Stimulated activated CD8-positive, alpha-beta memory T cell treated with anti-CD3 and anti-CD28 coated beads, Interleukin-4, amount 100 ng/mL, for 48 hours (primary cell): ENCODE results near the gene SPATA13.

ENCODE experiments used
- DNase-seq: peaks from one replicate; pipeline ENCODE4 v3.0.0-alpha.2; 2020

SPATA13 gene

DNA sequence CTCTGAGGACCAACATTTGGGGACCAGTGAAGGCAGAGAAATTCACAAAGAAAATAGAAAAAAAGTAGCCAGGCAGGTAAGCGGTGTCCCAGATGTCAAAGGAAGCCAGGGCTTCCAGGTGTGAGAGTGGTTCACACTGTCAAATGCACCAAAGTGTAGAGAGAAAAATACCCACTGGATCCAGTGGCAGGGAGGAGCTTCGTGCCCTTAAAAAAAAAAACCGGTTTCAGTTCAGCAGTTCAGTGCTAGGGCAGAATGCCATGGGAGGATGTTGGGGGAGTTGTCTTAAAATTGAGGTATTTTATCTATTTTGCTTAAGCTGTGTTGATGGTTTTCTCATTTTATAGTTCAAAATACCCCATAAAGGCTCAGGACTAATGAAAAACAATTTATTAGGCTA, 101.0 kb downstream of the SPATA13 start:
- no peak for DNase-seq

DNA sequence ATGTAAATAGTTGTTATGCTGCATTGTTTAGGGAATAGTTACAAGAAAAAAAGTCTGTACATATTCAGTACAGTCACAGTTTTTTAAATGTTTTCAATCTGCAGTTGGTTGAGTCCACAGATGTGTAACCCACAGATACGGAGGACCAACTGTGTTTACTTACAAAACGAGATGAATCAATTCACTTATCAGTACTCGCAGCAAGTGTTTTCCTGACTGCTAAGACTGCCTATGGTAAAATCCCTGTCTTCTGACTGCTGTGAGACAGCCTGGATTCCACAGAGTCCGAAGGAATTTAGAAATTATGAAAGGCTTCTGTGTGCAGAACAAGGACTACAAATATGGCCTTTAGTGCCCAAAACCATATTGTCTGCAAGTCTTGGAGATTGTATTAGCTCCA, 103.1 kb downstream of the SPATA13 start:
- no peak for DNase-seq

DNA sequence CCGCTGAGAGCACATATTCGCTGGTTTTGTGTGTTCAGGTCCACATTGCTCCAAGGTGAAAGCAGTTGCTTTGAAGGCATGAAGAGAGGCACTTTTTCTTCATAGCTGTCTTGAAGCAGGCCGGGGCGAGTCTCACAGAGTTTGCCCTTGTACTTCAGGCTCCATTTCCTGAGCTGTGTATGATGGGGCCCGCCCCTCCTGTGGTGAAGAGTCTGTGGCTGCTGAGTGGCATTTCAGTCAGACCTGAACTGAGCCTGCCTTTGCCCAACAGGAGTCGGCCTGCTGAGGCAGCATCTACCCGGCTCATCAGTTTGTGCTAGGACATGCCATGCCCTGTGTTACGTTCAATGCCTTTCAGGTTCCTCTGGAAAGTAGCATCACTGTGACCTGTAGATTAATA, 104.5 kb downstream of the SPATA13 start:
- DNase-seq: peak; percentile 84

DNA sequence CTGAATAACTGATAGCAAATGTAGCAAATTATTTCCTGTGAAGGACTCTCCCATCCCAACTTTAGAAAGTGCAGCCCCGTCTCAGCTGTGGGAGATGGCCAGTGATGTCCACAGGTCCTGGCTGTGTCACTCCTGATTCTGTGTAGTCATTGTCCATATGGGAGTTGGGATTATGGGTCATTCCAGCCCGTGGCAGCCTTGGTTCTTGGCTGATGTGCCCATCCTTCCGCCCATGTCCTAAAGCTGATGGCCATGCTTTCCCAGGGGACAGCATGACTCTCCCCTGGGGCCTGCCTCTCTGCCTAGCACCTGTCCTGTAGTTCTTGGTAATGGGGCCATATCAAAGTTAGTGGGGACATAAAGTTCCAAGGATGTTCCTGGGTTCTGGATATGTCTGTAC, 104.9 kb downstream of the SPATA13 start:
- no peak for DNase-seq

DNA sequence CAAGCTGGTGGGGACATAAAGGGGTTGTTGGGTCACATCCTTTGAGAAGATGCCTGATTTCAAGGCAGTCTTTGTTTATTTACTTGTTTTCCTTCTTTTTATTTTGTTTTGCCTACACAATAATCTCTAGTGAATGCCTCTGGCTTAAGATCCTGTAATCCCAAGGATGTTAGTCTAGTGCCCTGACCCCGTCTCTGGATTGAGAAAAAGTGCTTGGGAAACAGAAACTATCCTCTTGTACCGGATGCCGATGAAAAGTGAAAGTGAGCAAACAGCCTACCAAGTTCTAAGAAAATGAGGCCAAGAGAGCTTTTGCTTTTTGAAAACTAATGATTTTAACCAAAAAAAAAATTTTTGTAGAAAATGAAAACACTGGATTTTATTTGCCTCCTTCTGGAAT, 106.8 kb downstream of the SPATA13 start:
- DNase-seq: no peak

DNA sequence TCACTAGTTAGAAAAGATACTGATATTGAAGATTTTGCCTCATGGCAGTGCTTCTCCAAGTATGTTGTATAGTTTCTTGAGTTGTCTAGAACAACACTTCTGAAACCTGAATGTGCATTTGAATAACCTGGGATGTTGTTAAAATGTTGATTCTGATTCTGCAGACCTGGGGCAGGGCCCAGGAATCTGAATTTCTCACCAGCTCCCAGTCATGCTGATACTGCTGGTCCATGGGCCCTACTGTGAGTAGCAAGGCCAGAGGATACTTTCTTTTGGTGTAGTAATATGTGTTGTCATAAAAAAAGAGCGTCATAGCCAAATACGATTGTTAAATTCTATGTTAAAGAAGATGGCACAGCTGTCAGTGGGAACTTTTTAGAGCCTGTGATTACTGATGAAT, 107.3 kb downstream of the SPATA13 start:
- no peak for DNase-seq

DNA sequence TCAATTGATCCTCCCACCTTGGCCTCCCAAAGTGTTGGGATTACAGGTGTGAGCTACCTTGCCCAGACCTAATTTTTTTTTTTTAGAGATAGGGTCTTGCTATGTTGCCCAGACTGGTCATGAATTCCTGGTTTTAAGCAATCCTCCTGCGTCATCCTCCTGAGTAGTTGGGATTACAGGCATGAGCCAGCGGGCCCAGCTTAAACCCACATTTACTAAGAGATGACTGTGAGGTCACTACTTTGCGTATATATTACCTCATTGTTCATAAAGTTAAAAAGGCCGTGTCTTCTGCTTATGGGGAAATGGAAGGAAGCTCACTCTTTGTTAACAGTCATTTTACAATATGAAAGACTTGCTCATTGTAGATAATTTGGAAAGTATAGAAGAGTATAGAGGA, 109.3 kb downstream of the SPATA13 start:
- no peak for DNase-seq

DNA sequence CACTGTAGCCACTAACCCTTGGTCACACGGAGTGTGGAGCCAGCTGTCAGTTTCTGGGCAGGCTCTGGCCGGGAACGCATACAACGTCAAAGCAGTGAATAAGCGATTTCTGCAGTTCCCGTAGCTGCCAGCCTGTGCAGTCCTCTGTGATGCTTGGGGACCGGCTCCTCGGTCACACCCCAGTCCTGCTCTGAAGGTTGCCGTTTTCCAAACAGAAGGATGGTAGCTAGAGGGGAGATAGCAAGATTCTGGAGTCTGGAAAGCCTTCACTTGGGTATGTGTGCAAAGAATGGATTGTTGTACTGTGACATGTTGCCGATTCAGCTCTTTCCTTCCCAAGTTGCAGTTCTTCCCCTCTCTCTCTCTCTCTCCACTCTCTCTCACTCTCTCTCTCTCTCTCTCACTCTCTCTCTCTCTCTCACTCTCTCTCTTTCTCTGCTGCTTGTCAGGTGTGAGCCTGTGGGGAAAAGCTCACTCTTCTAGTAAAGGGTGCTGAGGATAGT, 110.2 kb downstream of the SPATA13 start:
- peak; percentile 66 for DNase-seq

DNA sequence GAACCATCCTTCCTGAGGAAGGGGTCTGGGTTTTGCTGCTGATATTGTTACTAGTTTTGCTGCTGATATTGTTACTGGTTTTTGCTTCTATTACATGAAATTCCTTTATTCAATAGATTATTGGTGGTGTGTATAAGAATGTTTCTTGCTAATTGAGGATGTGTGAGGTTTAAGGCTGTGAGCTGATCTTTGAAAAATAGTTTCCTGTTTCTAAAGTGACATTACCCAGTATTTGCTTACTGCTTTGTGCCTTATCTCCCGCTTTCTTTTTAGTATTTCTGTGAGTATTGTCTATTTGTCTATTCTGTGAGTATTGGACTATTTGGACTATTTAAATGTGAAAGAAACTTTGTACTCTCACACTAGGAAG, 110.7 kb downstream of the SPATA13 start:
- no peak for DNase-seq

DNA sequence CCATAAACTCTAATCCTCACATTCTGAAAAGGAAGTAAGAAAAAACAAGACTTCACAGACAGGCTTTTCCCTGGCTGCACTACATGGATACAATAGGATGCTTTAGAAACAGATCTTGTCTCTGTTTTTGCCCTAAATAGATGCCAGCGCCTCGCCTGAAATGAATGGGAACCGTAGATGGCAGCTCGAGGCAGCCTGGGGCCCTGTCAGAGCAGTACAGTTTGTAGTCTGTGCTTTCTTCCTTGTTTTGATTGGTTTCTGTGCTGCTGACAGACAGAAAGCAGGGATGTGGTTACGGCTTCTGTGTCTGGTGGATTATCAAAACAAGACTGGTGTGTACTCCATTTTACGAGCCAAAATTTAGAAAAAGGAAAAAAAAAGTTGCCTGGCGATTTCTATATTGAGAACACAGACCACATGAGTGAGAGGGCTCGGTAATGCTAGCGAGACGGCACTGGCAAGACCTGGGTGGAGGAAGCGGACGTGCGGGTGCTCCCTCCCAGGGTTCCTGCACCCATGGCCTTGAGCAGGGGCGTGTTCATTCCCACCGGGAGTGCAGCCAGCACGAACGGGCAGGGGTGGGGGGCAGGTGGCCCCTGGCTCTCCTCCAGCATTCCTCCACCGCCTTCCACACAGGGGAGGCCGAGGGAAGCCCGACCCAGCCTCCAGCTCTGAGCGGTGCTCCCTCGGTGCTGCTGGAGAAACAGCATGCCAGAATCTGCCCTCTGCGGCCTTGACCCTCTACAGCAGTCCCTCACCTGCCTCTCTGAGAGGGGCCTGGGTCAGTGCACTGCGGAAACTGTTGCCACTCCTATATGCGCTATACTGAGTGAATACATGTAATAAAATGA, 111.3 kb downstream of the SPATA13 start:
- peak; percentile 65 for DNase-seq

DNA sequence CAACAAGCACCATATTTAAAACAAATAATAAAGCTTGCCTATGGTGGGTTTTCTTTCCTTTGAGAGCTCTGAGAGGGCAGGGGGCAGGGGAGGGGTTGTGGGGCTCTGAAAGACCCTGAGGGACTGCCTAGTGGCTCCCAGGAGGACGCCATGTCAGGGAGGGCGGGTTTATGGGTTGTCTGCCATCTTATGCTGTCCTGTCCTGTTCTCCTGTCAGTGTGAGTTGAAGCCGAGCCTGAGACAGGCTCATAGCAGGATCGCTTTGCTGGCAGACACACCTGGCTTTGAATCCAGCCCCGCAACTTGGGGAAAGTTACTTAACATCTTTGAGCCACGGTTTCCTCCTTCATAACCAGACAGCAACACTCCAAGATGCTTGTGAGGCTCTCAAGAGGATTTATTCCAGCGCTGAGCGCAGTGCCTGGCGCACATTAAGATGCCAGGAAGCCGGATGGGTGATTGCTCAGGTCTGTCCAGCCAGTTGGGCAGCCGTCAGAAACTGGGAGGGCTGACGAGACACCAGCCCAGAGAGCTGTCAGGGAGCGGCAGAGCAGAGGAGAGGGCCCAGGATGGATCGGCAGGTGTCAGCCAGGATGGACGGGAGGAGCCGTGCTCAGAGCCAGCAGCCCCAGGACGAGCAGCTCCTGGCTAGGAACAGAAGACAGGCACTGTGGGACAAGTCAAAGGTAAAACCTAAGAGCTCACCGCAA, 112.1 kb downstream of the SPATA13 start:
- no peak for DNase-seq

DNA sequence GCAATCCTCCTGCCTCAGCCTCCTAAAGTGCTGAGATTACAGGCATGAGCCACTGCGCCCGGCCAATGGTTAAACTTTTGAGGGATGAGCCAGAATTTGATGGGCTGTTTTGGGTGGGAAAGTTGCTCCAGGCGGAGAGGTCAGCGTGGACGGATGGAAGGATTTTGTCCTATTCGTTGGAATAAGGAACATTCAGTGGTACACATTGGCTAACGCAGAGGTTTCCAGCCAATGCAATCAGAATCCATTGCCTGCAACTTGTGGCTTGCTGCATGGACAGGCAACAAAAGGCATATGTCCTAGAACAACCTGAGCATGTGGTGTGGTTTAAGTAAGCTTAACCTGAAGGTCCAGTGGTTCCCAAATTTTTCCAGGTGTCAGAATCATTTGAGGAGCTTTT, 113.4 kb downstream of the SPATA13 start:
- no peak for DNase-seq

DNA sequence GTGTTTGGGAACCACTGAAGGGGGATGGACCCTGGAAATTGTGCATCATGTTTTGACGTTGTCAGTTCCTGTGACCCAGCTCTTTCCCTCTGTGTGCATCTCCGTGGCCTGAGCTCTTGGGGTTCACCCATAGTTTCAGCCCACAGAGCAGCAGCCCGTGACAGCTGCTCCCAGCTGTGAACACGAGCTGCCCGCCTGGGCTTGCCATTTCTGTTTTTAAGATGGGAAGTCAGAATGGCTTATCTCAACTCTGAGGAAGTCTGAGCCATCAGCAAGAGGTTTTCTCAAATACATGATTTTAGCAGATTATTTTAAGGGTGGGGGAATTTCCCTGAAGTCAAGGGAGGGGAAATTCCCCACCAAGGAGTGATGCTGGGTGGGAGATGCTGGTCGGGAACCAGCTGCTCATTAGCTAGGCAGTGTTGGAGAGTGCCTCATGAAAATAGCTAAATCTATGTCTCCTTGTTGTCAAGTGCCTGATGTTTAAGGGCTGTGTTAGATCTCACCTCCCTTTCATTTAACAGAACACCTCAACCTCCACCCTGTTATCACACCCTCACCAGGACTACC, 114.0 kb downstream of the SPATA13 start:
- DNase-seq: peak; percentile 80

DNA sequence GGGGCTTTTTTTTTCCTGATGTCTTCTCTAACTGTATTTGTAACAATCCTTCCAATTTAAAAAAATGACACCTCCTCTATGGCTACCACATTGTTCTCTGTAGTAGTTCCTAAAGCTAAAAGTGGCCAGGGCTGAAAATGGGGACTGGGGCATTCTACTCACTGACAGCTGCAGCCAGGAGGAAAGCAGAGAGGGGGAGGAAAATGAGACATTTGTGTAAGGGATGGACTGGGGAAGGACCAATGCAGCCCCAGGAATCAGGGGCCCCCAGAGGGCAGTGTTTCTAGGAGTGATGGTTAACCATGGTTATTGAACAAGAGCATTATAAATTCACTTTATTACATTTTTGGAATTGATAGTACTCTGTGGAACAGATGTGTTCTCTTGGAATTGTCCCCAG, 114.5 kb downstream of the SPATA13 start:
- DNase-seq: no peak

DNA sequence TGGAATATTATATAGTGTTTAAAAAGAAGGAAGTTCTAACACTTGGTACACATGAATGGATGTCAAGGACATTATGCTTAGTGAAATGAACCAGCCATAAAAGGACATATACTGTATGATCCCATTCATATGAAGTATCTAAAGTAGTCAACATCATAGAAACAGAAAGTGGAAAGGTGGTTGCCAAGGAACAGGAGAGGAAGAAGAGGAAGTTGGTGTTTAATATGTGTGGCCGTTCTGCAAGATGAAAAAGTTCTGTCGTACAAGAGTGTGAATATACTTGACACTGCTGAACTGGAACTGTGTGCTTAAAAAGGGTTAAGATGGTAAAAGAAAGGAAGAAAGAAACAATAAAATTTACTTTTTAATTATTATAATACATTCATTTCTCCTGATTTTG, 115.8 kb downstream of the SPATA13 start:
- DNase-seq: no peak

DNA sequence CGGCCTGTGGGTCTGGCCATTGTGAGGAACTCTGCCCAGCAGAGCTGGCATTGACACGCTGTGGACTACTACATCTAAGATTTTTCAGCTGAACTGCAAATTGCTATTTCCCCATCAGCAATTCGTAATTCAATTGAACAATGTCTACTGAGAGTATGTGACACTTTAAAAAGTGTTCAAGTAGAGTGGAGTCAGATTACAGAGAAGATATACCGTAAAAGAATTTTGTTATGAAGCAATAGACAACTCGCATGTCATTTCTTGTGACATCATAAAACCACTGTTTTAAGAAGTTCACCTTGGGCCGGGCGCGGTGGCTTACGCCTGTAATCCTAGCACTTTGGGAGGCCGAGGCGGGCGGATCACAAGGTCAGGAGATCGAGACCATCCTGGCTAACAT, 116.3 kb downstream of the SPATA13 start:
- DNase-seq: no peak

DNA sequence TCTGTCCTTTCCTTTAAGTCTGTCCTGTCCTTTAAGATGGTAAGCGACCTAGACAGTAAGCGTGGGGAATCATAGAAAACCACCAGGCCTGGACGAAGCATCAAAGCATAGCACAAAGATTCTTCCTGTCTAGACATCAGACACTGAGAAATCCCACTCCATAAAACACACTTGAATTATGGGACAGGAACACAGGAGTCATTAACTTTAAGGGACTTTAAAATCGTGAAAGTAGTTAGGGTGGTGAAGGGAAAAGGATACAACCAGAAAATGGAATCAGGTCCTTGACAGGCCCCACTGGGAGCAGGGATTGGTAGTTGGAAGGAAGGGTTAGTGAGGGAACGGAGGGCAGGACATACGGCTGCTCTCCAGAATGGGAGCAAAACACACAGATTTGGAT, 117.2 kb downstream of the SPATA13 start:
- DNase-seq: no peak

DNA sequence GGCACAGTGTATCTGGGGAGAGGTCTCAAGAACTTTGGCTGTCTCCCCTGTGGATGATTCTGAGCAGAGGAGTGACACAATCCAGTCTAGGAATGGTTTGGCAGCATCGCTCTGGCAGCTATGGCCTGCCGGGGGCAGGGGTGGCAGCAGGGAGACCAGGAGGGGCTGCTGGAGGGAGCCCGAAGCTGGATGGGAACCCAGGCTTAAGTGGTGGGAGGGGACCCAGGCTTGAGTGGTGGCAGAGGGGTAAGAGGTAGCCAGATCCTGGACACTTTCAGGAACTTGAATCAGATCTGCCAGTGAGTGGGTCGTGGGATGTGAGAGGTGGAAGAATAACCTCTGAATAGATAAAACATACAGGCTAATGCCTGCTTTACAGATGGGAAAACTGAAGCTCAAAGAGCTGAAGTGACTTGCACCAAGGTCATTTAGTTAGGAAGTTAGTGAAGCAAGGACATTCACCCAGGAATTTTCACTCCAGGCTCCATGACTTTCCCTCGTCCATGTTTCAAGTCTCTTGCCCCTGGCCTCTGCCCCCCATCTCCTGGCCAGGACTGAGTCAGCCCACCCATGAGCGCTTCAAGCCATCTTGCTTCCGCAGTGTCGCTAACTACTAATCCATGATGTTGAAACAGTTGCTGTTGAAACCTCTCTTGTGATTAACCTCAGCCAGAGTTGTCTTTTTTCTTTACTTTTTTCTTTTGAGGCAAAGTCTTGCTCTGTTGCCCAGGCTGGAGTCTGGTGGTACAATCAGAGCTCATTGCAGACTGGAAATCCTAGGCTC, 119.0 kb downstream of the SPATA13 start:
- DNase-seq: no peak

DNA sequence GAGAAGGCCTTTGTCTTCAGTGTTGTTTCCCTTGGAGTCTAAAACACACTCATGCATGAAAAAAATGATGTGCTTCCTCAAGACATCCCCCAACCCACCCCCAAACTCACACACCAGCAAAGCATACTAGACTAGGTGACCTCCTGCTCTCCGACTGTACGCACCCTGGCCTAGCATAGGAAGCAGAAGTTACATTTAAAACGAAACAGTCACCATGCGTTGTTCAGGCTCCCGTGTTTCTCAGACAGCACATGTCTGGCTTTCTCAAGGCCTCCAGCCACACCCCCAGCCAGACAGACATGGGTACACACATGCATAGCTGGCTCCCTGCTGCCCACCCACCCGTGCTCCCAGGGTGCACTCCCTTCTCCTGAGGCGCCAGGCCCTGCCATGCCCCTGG, 120.2 kb downstream of the SPATA13 start:
- no peak for DNase-seq

DNA sequence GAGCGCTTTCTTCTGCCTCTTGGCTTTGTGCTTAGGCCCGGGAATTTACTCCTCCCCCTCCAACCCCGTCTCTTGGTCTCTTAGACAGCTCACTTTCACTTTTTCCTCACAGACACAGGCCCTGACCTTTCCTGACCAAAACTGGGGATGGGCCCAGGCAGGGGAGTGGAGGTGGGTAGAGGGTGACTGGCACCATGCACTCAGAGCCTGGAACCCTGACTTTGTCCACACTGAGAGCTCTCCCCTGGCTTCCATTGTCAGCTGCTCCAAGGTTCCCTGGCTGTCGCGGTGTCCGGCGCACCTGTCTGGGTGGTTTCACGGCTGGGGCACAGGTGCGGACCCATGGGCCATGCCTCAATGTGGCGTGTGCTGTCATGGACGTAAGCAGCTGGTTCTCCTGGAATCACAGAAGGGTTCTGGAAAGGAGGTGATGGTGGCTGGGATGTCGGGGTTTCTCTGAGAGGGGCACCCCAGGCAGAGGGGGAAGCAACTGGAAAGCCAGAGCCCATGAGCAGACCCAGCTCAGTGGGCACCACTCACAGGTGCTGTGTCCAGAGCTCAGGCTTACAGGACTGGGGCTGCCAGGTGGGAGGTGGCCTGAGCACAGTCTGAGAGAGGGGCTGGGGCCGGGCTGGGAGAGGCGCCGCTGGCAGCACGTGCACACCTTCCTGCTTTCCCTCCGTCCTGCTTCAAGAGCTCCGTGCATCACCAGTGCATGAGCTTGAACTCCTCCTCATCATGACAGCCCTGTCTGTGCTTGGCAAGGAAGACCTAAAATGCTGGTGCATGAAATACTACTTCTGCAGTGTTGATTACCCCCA, 120.9 kb downstream of the SPATA13 start:
- DNase-seq: no peak

DNA sequence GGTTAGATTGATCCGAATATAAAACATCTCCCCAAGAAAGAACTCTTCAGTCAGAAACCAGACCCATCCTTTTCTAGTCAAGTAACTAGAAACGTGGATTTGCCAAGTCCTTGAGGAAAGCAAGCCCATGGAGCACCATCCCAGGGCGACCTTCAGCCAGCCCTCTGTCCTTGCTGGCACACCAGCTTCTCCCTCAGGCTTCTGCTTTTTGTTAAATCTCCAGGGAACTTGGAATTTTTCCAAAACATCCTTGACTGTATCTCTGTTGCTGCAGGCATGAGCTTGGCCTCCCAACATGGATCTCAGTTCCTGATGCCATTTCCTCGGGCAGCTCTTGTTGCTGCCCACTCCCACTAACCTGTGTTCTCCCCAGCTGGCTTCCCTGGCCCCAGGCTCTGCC, 121.7 kb downstream of the SPATA13 start:
- no peak for DNase-seq

DNA sequence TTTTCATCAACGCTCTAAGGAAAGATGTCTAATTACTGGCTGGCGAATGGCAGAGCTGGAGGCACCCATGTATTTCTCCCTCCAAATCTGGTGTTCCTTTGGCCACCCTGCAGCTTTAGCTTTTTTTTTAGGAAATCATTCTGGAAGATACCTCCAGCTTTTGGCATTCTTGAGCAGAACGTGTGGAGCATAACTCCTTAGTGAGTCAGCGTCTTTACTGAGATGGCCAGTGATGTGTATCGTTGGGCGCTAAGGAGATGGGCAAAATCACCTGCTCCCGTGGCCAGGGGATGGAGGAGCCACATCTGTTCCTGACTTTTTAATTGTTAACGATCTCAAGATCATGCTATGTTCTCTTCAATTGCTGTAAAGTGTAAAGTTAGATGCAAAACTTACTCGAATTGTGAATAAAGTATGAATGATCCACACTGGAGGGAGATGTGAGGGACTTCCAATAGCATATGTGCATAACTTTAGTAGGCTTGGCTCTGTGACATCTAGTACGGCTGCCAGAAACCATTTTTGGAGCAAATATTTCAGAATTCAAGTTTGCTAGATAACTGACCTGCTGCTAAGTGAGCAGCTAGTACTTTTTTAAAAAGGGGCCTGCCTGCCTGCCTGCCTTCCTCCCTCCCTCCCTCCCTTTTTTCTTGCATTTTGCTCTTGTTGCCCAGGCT, 124.5 kb downstream of the SPATA13 start:
- no peak for DNase-seq
